Lung (tissue), 12 donors: ENCODE results near the gene CREBZF. TPM values are rescaled to one million over a fixed set of nuclear protein-coding genes. Genes with fewer than 3 reads are reported as not detected.

Experiments
- ATAC-seq: fragments of 200-7000 bp; cut with Tn5 transposase; one replicate; pipeline ENCODE4 v1.9.1; 2020; ENCODE audit warnings: moderate number of reproducible peaks; ENCODE audit not compliant: insufficient read depth, low FRiP score
- DNase-seq, 3 donors: peaks; one replicate each; pipeline ENCODE4 v3.0.0-alpha.2; 2013 to 2017
- H3K27ac ChIP-seq, 2 donors: one replicate each; pipeline ENCODE4 v1.5.1; 2013; ENCODE audit warnings: mild to moderate bottlenecking in 2 of 2, moderate library complexity in 2 of 2, control low read depth in 1 of 2, inconsistent platforms in 1 of 2, low read depth in 1 of 2, low read length in 1 of 2
- H3K27me3 ChIP-seq, 3 donors: one replicate each; pipeline ENCODE4 v1.5.1; 2013; ENCODE audit warnings: low read length in 2 of 3; ENCODE audit not compliant: control insufficient read depth in 3 of 3, insufficient read depth in 3 of 3
- H3K36me3 ChIP-seq, 4 donors: one replicate each; pipeline ENCODE4 v1.5.1; 2013; ENCODE audit warnings: low read length in 4 of 4, mild to moderate bottlenecking in 1 of 4, moderate library complexity in 1 of 4; ENCODE audit not compliant: control insufficient read depth in 4 of 4, insufficient read depth in 4 of 4
- H3K4me1 ChIP-seq, 5 donors: one replicate each; pipeline ENCODE4 v1.5.1; 2013; ENCODE audit warnings: low read length in 5 of 5, mild to moderate bottlenecking in 2 of 5, moderate library complexity in 1 of 5; ENCODE audit not compliant: control insufficient read depth in 5 of 5, insufficient read depth in 5 of 5
- H3K4me3 ChIP-seq: one replicate; pipeline ENCODE4 v1.5.1; 2013; ENCODE audit warnings: mild to moderate bottlenecking, control low read depth, moderate library complexity
- H3K9ac ChIP-seq, 2 donors: one replicate each; pipeline ENCODE4 v1.5.1; 2013; ENCODE audit warnings: low read length in 2 of 2, control low read depth in 1 of 2; ENCODE audit not compliant: insufficient read depth in 1 of 2
- H3K9me3 ChIP-seq, 4 donors: one replicate each; pipeline ENCODE4 v1.5.1; 2013; ENCODE audit warnings: low read length in 3 of 4, mild to moderate bottlenecking in 1 of 4, moderate library complexity in 1 of 4; ENCODE audit not compliant: control insufficient read depth in 4 of 4, insufficient read depth in 3 of 4
- CTCF ChIP-seq: IDR thresholded peaks from 2 replicates; pipeline ENCODE4 v1.5.1; 2012; ENCODE audit warnings: mild to moderate bottlenecking; ENCODE audit errors: control extremely low read depth, extremely low read depth
- WGBS, 2 donors: extraction: QIAGEN DNeasy Blood & Tissue Kit; methylation state at CpG; one replicate each; pipeline ENCODE4 v1.1.7; 2013; 5-methylcytosine and 5-hydroxymethylcytosine counted together
- polyA plus RNA-seq, 2 donors: library from polyadenylated mRNA; stranded (reverse); fragments of 200-250 nt; gene quantifications; one replicate each; pipeline ENCODE4 v1.2.1, GENCODE V29; 2013
- total RNA-seq, 2 donors: library from RNA; depleted of rRNA in 1 of 2; stranded (reverse); fragments of >200 nt in 1 of 2; gene quantifications; one replicate each; pipeline ENCODE4 v1.2.1, GENCODE V29; 2014 to 2021
- donor health status: control.
- donor health status: control.
- donor health status: Bipolar disorder and iron deficiency.
- donor health status: healthy.
- donor health status: DM: yes; HTN: yes; CAD: no.

The CREBZF gene
- total and polyA plus RNA-seq, 4 donors = 20.2 to 115 (median 33.9) TPM

GRCh38 chr11:85709941-85710702 lies 45.2 kb upstream of the CREBZF start:
- no peaks in the 10 kb centered on the region for H3K27me3 ChIP-seq
- no peak for TF ChIP-seq CTCF
- DNase-seq = no peak
- no peaks in the 10 kb centered on the region for H3K9me3 ChIP-seq
- H3K36me3 ChIP-seq = peaks cover 0 to 6% (median 2%) of the 10 kb centered on the region in 4 donors
- H3K27ac ChIP-seq = no peak overlapping the region
- no peak for ATAC-seq
- no peak overlapping the region for H3K4me3 ChIP-seq
- no peak overlapping the region for H3K9ac ChIP-seq
- 90 to 93% methylated on average over 5 of the region's 5 CpGs for WGBS, 2 donors
- H3K4me1 ChIP-seq = no peaks in the 10 kb centered on the region

- no peak for ATAC-seq
These were observed 40.9 kb upstream of the CREBZF start for GRCh38 chr11:85705800-85706199.

GRCh38 chr11:85704967-85705366 lies 40.0 kb upstream of the CREBZF start:
- Histone ChIP-seq H3K9ac (no peak overlapping the region), H3K27ac (no peak overlapping the region), H3K9me3 (no peaks in the 10 kb centered on the region), H3K27me3 (no peaks in the 10 kb centered on the region), H3K4me3 (no peak overlapping the region), H3K4me1 (no peaks in the 10 kb centered on the region), H3K36me3 (peaks cover 0 to 3% (median 1%) of the 10 kb centered on the region in 4 donors)
- ATAC-seq (no peak), DNase-seq (no peak)
- TF ChIP-seq CTCF = no peak
- WGBS, 2 donors = 95 to 96% methylated on average over 3 of the region's 3 CpGs

More at GRCh38 chr11:85705800-85706199, 40.9 kb upstream of the CREBZF start:
- no peak overlapping the region for H3K4me3 ChIP-seq
- peaks cover 0 to 3% (median 0%) of the 10 kb centered on the region in 4 donors for H3K36me3 ChIP-seq
- DNase-seq = no peak
- TF ChIP-seq CTCF = no peak
- no peak overlapping the region for H3K9ac ChIP-seq
- no peak overlapping the region for H3K27ac ChIP-seq
- no peaks in the 10 kb centered on the region for H3K27me3 ChIP-seq
- no peaks in the 10 kb centered on the region for H3K9me3 ChIP-seq
- H3K4me1 ChIP-seq = no peaks in the 10 kb centered on the region
